Suppressor macrophage treated with lipopolysaccharide for 1 hour (primary cell): Measurements from ENCODE around the gene MPV17.
A peak's percentile ranks its signal among the peaks of the same experiment; 100 is the strongest.

Experiments used
- DNase-seq, 3 donors: peaks; one replicate each; pipeline ENCODE4 v3.0.0-alpha.2; 2020 to 2022

MPV17 gene

DNA sequence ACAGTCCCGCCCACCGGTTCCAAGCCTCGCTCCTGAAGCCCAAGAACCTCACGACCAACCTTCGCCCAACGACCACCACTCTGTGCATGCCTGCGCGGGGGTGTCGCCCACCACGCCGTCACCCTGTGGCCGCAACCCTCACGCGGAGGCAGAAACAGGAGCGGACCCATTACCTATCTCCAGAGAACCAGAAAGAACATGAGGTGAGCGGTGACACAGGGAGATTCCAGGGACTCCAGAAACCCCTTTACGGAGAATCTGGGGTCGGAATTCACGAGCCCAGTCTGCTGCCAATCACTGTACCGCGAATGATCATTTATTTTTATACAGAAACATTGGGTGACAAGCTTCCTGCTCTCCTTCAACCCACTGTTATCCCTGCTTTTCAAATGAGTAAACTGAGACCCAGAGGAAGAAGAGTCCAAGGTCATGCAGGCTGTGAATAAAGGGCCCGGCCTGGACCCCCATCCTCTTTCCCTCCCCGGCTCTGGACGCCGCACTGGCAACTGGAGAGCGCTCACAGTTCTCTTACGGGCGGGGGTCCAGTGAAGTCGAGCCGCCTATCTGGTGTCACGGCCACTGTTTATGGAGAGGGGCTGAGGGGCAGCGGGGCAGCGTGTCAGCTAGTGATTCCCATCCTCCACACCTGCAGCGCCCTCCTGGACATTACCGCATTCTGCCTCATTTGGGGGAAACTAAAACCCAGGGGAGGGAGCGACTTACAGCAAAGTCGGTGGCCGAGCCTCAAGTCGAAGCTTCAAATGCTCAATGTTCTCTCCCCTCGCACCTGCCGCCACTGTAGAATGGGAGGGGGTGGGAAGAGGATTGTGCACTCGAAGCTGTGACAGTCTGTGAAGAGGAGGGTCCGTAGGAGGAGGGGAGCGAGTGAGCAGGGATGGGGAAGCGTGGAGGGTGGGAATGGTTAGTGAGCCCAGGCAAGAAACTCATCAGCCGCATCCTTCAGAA is 59.3 kb downstream of the MPV17 start:
- DNase-seq, result peak in 1 of 3 donors; percentile 15

- DNase-seq, result peak; percentile 79 to 94 (median 87)
Observed at GRCh38 chr2:27262379-27263286, 60.3 kb downstream of the MPV17 start, which contains the start of gene SLC30A3. TSS of gene SLC30A3 (minus strand) at chr2:27263047. CDS start at chr2:27262906, 141 bp downstream.

DNA sequence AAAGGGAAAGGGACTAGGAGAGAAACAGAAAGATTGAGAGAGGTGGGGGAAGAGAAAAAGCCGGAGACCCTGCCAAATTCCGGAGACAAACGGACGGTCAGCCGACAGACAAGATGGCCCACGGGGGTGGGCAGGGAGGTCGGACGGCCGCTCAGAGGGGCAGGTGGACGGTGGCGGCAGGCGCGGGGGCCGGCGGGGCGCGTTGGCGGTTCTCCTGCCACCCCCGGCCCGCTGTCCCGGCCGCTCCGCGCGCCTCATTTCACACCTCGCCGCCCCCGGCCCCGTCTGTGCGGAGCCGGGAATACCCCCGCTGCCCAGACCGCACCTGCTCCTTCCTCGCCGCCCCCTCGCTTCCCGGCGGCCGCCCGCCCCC is 61.0 kb downstream of the MPV17 start:
- no peak for DNase-seq

DNA sequence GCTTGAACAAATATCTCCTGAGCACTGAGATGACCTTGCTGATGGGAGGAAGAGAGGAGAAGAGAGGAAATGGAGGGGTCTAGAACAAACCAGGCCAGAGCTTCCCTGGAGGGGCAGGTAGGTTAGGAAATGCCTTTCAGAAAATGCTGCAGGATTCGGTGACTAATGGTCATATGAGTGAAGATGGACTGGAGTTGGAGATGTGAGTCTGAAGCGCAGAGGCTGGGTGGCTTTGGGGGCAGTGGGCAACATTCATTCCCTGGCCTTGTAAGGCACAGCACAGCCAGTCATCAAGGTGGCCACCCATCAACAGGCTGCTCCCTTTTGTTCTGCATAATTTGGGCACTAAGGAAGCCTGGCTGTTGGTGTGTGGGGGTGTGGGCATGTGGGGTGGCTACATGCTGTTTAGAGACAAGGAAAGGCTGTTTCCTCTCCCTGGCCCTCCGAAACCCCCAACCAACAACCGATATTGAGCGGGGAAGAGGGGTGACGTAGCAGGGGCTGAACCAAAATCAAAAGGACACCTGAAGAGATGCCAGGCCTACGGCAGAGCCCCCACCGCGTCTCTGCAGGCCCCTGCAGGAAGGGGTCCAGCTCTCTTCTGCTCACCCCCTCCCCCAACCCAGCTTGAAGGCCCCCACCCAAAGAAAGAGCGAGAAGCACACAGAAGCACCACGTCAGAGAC is 61.5 kb downstream of the MPV17 start:
- DNase-seq, result peak in 1 of 3 donors; percentile 12
